H1 (cell line): Measurements from ENCODE around the gene LSM10. TPM values are rescaled to one million over a fixed set of nuclear protein-coding genes. Genes with fewer than 3 reads are reported as not detected.
A peak's percentile ranks its signal among the peaks of the same experiment; 100 is the strongest.

ENCODE experiments used
- RAD21 ChIP-seq, 2 experiments: IDR thresholded peaks in 1 of 2; conservative IDR thresholded peaks in 1 of 2; 2 replicates each; pipeline ENCODE4 v1.6.1; 2011; ENCODE audit warnings: low read depth in 2 of 2, low read length in 2 of 2, improper control_type of control experiment in 1 of 2, inconsistent platforms in 1 of 2, mild to moderate bottlenecking in 1 of 2, moderate library complexity in 1 of 2
- SUZ12 ChIP-seq: fragments of 200-600 bp; sonication (generic); IDR thresholded peaks from 2 replicates; pipeline ENCODE4 v1.6.1; 2012; ENCODE audit warnings: mild to moderate bottlenecking, inconsistent platforms, low read length, moderate library complexity, mixed read lengths
- polyA plus RNA-seq, 7 experiments: library from polyadenylated mRNA; depleted of rRNA in 3 of 7; stranded (reverse) in 5 of 7; unstranded in 2 of 7; fragments of >200 nt in 5 of 7; fragments of 200-250 nt in 2 of 7; gene quantifications; 1 replicate in 5 of 7; 2 replicates in 1 of 7; 4 replicates in 1 of 7; pipeline versions ENCODE4 v1.2.1 to v1.2.3, GENCODE V29; 2011 to 2013; ENCODE audit warnings: missing spikeins in 2 of 7, mixed read lengths in 2 of 7
- total RNA-seq: library from RNA; stranded (reverse); fragmentation: NEBNext Ultra II Directional; extraction: Animal tissue kit (Norgen Biotek cat#: 25700); gene quantifications from 2 replicates; pipeline ENCODE4 v1.2.1, GENCODE V29; 2021
- TF ChIP-seq, protein P1 (sequence below): fragments of 300-600 bp; sonication (generic); IDR thresholded peaks from 2 replicates; pipeline ENCODE4 v1.7.1; 2012; ENCODE audit warnings: low read length, moderate library complexity, mild to moderate bottlenecking, inconsistent platforms; ENCODE audit not compliant: insufficient replicate concordance
- TF ChIP-seq, protein P2 (sequence below), 3 experiments: IDR thresholded peaks; 1 replicate in 2 of 3; 2 replicates in 1 of 3; pipeline versions ENCODE4 v1.5.1 to v1.6.1; 2011; ENCODE audit warnings: low read length in 3 of 3, mild to moderate bottlenecking in 3 of 3, inconsistent platforms in 2 of 3, low read depth in 1 of 3, moderate library complexity in 1 of 3; ENCODE audit not compliant: insufficient read depth in 1 of 3; ENCODE audit errors: control extremely low read depth in 1 of 3

Gene LSM10
- total and polyA plus RNA-seq, 2 of the 8 experiments (the other 6 are each of a cell fraction or from before 2014, with no cell fraction given) = 59.5 to 140 TPM

DNA sequence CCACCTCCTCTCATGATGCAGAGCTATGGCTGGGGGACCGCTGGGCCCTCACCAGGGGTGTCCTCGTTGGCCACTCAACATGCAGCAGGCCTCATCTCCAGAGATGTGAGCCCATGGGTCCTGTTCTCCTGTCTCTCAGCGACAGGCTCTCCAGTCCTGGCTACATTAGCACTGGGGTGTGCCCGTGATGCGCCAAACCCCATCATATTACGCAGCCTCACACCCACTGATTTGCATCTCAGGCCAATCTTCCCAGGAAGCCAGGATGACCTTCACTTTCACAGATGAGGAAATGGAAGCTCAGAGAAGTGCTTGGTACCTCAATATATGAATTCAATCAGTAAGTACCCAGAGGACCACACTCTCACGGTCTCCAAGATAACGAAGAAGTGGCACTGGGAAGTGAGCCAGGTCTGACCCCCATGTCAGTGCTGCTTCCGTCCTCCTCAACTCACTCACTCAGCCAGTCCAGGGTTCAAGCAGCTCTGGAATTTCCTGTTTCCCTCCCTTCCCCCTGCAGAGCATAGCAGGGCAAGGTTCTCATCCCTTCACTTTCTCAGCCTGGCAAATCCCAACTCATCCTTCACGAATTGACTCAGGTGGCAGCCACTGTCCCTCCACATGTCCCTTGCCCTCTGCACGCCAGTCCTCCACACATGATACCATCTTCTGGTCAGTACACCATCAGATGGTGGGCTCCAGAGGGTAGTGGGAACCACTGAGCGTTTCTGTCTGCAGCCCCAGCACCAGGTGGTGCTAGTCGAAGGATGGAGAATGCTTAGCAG, 45.4 kb downstream of the LSM10 start (continued):
- TF ChIP-seq, protein P1, sequence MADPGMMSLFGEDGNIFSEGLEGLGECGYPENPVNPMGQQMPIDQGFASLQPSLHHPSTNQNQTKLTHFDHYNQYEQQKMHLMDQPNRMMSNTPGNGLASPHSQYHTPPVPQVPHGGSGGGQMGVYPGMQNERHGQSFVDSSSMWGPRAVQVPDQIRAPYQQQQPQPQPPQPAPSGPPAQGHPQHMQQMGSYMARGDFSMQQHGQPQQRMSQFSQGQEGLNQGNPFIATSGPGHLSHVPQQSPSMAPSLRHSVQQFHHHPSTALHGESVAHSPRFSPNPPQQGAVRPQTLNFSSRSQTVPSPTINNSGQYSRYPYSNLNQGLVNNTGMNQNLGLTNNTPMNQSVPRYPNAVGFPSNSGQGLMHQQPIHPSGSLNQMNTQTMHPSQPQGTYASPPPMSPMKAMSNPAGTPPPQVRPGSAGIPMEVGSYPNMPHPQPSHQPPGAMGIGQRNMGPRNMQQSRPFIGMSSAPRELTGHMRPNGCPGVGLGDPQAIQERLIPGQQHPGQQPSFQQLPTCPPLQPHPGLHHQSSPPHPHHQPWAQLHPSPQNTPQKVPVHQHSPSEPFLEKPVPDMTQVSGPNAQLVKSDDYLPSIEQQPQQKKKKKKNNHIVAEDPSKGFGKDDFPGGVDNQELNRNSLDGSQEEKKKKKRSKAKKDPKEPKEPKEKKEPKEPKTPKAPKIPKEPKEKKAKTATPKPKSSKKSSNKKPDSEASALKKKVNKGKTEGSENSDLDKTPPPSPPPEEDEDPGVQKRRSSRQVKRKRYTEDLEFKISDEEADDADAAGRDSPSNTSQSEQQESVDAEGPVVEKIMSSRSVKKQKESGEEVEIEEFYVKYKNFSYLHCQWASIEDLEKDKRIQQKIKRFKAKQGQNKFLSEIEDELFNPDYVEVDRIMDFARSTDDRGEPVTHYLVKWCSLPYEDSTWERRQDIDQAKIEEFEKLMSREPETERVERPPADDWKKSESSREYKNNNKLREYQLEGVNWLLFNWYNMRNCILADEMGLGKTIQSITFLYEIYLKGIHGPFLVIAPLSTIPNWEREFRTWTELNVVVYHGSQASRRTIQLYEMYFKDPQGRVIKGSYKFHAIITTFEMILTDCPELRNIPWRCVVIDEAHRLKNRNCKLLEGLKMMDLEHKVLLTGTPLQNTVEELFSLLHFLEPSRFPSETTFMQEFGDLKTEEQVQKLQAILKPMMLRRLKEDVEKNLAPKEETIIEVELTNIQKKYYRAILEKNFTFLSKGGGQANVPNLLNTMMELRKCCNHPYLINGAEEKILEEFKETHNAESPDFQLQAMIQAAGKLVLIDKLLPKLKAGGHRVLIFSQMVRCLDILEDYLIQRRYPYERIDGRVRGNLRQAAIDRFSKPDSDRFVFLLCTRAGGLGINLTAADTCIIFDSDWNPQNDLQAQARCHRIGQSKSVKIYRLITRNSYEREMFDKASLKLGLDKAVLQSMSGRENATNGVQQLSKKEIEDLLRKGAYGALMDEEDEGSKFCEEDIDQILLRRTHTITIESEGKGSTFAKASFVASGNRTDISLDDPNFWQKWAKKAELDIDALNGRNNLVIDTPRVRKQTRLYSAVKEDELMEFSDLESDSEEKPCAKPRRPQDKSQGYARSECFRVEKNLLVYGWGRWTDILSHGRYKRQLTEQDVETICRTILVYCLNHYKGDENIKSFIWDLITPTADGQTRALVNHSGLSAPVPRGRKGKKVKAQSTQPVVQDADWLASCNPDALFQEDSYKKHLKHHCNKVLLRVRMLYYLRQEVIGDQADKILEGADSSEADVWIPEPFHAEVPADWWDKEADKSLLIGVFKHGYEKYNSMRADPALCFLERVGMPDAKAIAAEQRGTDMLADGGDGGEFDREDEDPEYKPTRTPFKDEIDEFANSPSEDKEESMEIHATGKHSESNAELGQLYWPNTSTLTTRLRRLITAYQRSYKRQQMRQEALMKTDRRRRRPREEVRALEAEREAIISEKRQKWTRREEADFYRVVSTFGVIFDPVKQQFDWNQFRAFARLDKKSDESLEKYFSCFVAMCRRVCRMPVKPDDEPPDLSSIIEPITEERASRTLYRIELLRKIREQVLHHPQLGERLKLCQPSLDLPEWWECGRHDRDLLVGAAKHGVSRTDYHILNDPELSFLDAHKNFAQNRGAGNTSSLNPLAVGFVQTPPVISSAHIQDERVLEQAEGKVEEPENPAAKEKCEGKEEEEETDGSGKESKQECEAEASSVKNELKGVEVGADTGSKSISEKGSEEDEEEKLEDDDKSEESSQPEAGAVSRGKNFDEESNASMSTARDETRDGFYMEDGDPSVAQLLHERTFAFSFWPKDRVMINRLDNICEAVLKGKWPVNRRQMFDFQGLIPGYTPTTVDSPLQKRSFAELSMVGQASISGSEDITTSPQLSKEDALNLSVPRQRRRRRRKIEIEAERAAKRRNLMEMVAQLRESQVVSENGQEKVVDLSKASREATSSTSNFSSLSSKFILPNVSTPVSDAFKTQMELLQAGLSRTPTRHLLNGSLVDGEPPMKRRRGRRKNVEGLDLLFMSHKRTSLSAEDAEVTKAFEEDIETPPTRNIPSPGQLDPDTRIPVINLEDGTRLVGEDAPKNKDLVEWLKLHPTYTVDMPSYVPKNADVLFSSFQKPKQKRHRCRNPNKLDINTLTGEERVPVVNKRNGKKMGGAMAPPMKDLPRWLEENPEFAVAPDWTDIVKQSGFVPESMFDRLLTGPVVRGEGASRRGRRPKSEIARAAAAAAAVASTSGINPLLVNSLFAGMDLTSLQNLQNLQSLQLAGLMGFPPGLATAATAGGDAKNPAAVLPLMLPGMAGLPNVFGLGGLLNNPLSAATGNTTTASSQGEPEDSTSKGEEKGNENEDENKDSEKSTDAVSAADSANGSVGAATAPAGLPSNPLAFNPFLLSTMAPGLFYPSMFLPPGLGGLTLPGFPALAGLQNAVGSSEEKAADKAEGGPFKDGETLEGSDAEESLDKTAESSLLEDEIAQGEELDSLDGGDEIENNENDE = no peak
- TF ChIP-seq, protein P2, sequence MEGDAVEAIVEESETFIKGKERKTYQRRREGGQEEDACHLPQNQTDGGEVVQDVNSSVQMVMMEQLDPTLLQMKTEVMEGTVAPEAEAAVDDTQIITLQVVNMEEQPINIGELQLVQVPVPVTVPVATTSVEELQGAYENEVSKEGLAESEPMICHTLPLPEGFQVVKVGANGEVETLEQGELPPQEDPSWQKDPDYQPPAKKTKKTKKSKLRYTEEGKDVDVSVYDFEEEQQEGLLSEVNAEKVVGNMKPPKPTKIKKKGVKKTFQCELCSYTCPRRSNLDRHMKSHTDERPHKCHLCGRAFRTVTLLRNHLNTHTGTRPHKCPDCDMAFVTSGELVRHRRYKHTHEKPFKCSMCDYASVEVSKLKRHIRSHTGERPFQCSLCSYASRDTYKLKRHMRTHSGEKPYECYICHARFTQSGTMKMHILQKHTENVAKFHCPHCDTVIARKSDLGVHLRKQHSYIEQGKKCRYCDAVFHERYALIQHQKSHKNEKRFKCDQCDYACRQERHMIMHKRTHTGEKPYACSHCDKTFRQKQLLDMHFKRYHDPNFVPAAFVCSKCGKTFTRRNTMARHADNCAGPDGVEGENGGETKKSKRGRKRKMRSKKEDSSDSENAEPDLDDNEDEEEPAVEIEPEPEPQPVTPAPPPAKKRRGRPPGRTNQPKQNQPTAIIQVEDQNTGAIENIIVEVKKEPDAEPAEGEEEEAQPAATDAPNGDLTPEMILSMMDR (IDR thresholded peaks at IDR 0.05; ENCODE audit: control extremely low read depth in 1 of 3, insufficient read depth in 1 of 3, low read depth in 1 of 3, low read length in 3 of 3) = peak; percentile 1 to 20 (median 8); a peak in 2 of 4 replicates
- no peak for TF ChIP-seq SUZ12
- TF ChIP-seq RAD21 (IDR thresholded peaks at IDR 0.05 in 1 of 2, conservative IDR thresholded peaks at IDR 0.05 in 1 of 2; ENCODE audit: low read depth in 2 of 2, low read length in 2 of 2) = peak in 1 of 2 experiments; percentile 6; a peak in 1 of 4 replicates
